ENCODE measurements around the gene NFKB1. TPM values are rescaled to one million over a fixed set of nuclear protein-coding genes. Genes with fewer than 3 reads are reported as not detected.
"Not testable (repeated sequence)": the region's sequence is repeated elsewhere in the genome, so short reads cannot be mapped to it uniquely, and the experiment has no call there.

NFKB1 gene
- total RNA-seq, 2 experiments from 2014 or later = 179 to 180 TPM

- POLR2A ChIA-PET = no interaction called here
- CTCF ChIA-PET = interaction anchor here (1.3 kb wide), 1 partner anchor 12 kb away, joined by 3 read pairs; no protein-coding TSS in a partner anchor
Measured at GRCh38 chr4:102606261-102606660, 105.1 kb downstream of the NFKB1 start.

GRCh38 chr4:102606846-102607450, 105.8 kb downstream of the NFKB1 start:
- POLR2A ChIA-PET = no interaction called here
- CTCF ChIA-PET = interaction anchor here (1.3 kb wide), 1 partner anchor 11 kb away, joined by 3 read pairs; no protein-coding TSS in a partner anchor

- POLR2A ChIA-PET = no interaction called here
Measured at GRCh38 chr4:102608190-102608589, 107.0 kb downstream of the NFKB1 start.

GRCh38 chr4:102610007-102610406, 108.8 kb downstream of the NFKB1 start:
- ChIA-PET POLR2A (no interaction called here), CTCF (interaction anchor here (0.9 to 1.6 kb wide), 4 partner anchors 17 to 437 kb away, joined by 3 to 4 read pairs (median 3); no protein-coding TSS in a partner anchor)

More at GRCh38 chr4:102608190-102608589, 107.0 kb downstream of the NFKB1 start:
- CTCF ChIA-PET = no interaction called here

GRCh38 chr4:102610476-102610875, 109.3 kb downstream of the NFKB1 start:
- CTCF ChIA-PET = interaction anchor here (1.5 to 1.6 kb wide), 2 partner anchors 13 to 42 kb away, joined by 3 to 4 read pairs; no protein-coding TSS in a partner anchor
- POLR2A ChIA-PET = interaction anchor here (1.4 kb wide), 1 partner anchor 10 kb away, joined by 4 read pairs; no protein-coding TSS in a partner anchor

GRCh38 chr4:102612210-102612609, 111.1 kb downstream of the NFKB1 start:
- CTCF ChIA-PET = interaction anchor here (0.8 to 0.9 kb wide), 2 partner anchors 27 to 181 kb away, joined by 3 to 6 read pairs; no protein-coding TSS in a partner anchor
- POLR2A ChIA-PET = interaction anchor here (0.7 to 1.1 kb wide), 2 partner anchors 26 to 84 kb away, joined by 3 to 4 read pairs; no protein-coding TSS in a partner anchor

GRCh38 chr4:102612824-102613366, 111.7 kb downstream of the NFKB1 start:
- ChIA-PET POLR2A (interaction anchor here (0.7 to 1.1 kb wide), 3 partner anchors 9 to 84 kb away, joined by 3 to 4 read pairs (median 3); no protein-coding TSS in a partner anchor), CTCF (interaction anchor here (0.8 to 1.1 kb wide), 5 partner anchors 13 to 270 kb away, joined by 3 to 6 read pairs (median 3); no protein-coding TSS in a partner anchor)

- POLR2A ChIA-PET = no interaction called here
- CTCF ChIA-PET = no interaction called here
Measured at GRCh38 chr4:102614801-102615200, 113.6 kb downstream of the NFKB1 start.

GRCh38 chr4:102616636-102617035, 115.5 kb downstream of the NFKB1 start:
- ChIA-PET POLR2A (interaction anchor here (0.6 kb wide), 1 partner anchor 490 kb away, joined by 13 read pairs; no protein-coding TSS in a partner anchor), CTCF (interaction anchor here (0.7 kb wide), 1 partner anchor 167 kb away, joined by 4 read pairs; no protein-coding TSS in a partner anchor)

GRCh38 chr4:102619021-102619420, 117.9 kb downstream of the NFKB1 start:
- CTCF ChIA-PET = interaction anchor here (0.9 to 1.2 kb wide), 2 partner anchors 12 to 481 kb away, joined by 3 read pairs; partner anchors contain the start of gene BDH2
- POLR2A ChIA-PET = not testable (repeated sequence)

GRCh38 chr4:102619776-102620631, 118.8 kb downstream of the NFKB1 start:
- POLR2A ChIA-PET = interaction anchor here (0.5 to 1.6 kb wide), 3 partner anchors 9 to 399 kb away, joined by 3 to 6 read pairs (median 4); no protein-coding TSS in a partner anchor
- CTCF ChIA-PET = not testable (repeated sequence)

- ChIA-PET CTCF (interaction anchor here (0.5 kb wide), 1 partner anchor 1601 kb away, joined by 3 read pairs; no protein-coding TSS in a partner anchor), POLR2A (interaction anchor here (0.6 to 1.6 kb wide), 2 partner anchors 10 to 398 kb away, joined by 3 to 4 read pairs; no protein-coding TSS in a partner anchor)
Measured at GRCh38 chr4:102620697-102621497, 119.7 kb downstream of the NFKB1 start.

- CTCF ChIA-PET = interaction anchor here (1.5 kb wide), 1 partner anchor 13 kb away, joined by 3 read pairs; no protein-coding TSS in a partner anchor
- POLR2A ChIA-PET = no interaction called here
Measured at GRCh38 chr4:102623622-102624021, 122.5 kb downstream of the NFKB1 start.

- POLR2A ChIA-PET = no interaction called here
- CTCF ChIA-PET = interaction anchor here (1.1 to 2.8 kb wide), 3 partner anchors 12 to 193 kb away, joined by 3 to 10 read pairs (median 3); no protein-coding TSS in a partner anchor
Measured at GRCh38 chr4:102624505-102624904, 123.3 kb downstream of the NFKB1 start.

- ChIA-PET CTCF (interaction anchor here (0.7 to 2.8 kb wide), 3 partner anchors 12 to 177 kb away, joined by 3 to 10 read pairs (median 4); no protein-coding TSS in a partner anchor), POLR2A (interaction anchor here (0.6 kb wide), 1 partner anchor 32 kb away, joined by 3 read pairs; no protein-coding TSS in a partner anchor)
Measured at GRCh38 chr4:102625232-102625930, 124.2 kb downstream of the NFKB1 start.

- POLR2A ChIA-PET = interaction anchor here (0.5 to 1.4 kb wide), 4 partner anchors 127 to 200 kb away, joined by 3 to 4 read pairs (median 3); partner anchors contain the start of gene UBE2D3
- CTCF ChIA-PET = interaction anchor here (0.6 to 1.5 kb wide), 7 partner anchors 19 to 404 kb away, joined by 3 to 7 read pairs (median 3); partner anchors contain the start of gene NFKB1
Measured at GRCh38 chr4:102627831-102628523, 126.8 kb downstream of the NFKB1 start.

- ChIA-PET CTCF (no interaction called here), POLR2A (no interaction called here)
Measured at GRCh38 chr4:102629673-102630072, 128.5 kb downstream of the NFKB1 start.

All from activated CD8-positive, alpha-beta memory T cell treated with anti-CD3 and anti-CD28 coated beads for 36 hours (primary cell).